ENCODE results near the gene STPG1.

STPG1 gene

DNA sequence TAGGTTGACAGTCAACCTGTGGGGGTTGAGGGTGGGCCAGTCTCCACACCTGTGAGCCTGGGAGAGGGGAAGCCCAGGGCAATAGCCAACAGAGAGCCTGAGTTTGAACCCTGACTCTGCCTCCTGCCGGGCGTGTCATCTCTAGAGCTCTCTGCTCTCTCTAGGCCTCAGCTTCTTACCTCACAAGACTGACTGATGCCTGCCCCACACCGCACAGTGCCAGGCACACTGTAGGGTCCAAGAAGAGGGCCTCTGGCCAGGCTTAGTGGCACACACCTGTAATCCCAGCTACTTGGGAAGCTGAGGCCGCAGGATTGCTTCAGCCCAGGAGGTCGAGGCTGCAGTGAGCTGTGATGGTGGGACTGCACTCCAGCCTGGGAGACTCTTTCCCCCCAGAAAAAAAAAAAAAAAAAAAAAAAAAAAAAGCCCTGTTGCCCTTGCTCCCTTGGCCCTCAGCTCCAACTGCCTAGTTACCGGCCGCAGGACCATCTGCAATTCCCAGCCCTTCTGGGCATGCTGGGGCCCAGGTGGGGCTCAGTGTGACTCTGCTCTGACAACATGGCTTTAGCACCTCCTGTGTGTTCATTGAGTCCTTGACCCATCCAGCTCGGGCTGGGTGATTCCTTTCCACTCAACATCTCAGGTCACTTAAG lies 69.4 kb downstream of the STPG1 start:
- no peak for DNase-seq (ENCODE audit: extremely low read depth in 1 of 2, low read depth in 1 of 2)

DNA sequence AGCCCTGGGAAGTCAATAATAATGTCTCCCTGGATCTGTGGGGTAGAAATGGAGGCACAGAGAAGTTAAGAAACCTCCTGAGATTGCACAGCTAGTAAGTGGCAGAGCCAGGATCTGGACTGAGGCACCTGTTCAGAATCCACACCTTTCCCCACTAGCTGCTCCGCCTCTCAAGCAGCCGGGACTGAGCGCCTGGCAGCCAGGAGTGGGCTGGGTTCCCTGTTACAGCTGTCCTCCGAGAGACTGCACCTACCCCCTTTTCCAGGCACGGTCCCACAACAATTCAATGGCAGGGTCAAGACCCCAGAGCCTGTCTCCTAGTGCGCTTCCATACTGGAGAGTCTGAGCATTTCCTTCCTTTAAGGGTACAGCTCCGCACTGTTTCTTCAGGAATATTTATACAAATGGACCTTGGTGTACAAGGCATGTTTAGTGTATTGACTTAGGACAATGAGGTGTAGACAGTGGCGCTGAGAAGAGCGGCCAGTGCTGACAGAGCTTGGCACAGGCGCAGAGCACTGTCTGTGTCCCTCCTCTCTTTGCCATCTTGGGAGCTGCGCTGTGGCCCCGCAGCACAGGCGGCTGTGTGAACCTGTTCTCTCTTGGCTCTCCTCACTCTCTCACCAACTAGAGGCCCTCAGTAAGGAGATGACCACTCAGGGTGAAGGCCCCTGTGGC lies 70.0 kb downstream of the STPG1 start:
- DNase-seq (ENCODE audit: extremely low read depth in 1 of 2, low read depth in 1 of 2), result no peak

DNA sequence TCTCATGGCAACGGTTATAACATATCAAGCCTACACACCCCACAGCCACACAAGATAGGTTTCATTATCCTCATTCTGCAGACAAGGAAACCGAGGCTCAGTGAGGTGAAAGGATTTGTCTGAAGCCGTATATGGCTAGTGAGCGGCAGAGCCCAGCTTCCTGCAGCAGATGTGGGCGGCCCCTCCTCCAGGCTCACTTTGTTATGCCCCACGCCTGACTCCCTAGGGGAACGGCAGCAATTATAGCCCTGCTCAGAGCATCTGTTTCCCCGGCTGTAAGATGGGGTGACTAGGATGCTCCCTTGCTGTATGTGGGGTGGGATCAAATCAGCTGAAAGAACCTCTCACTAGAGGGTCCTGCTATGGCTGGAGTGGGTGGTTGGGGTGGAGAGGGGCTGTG lies 72.3 kb downstream of the STPG1 start:
- DNase-seq (ENCODE audit: extremely low read depth in 1 of 2, low read depth in 1 of 2), result no peak

DNA sequence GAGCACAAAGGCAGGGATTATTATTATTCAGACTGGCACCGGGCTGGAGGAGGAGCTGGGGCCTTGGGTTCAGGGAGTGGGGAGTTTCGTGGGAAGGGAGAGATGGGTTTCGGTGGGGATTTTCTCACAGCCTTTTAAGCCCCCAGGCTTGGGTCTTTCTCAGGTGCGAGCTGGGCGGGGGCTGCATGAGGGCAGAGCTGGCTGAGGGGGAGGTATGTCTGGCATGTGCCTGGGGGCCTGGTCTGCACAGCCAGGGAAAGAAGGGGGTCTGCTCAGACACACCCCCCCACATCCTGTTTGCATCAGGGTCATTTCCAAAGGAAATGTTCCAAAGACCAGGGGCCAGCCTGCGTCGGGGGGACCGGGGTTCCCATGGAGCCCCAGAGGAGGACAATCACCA lies 72.8 kb downstream of the STPG1 start:
- no peak for DNase-seq (ENCODE audit: extremely low read depth in 1 of 2, low read depth in 1 of 2)

DNA sequence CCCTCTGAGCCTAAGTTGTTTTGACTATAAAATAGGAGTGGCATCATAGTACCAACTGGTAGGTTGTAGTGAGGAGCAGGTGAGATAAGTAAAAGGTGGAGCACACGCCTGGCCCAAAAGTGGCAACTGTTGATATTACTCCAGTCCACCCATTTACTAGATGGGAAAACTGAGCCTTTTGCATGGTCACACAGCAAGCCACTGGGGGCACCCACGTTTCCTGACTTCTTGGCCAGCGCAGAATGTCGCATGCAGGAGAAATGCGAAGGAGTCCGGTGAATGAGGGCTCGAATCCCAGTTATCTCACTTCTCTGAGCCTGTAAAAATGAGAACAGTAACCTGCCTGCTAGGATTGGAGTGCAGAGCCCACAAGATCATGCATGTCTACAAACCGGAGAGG lies 73.6 kb downstream of the STPG1 start:
- no peak for DNase-seq (ENCODE audit: extremely low read depth in 1 of 2, low read depth in 1 of 2)

DNA sequence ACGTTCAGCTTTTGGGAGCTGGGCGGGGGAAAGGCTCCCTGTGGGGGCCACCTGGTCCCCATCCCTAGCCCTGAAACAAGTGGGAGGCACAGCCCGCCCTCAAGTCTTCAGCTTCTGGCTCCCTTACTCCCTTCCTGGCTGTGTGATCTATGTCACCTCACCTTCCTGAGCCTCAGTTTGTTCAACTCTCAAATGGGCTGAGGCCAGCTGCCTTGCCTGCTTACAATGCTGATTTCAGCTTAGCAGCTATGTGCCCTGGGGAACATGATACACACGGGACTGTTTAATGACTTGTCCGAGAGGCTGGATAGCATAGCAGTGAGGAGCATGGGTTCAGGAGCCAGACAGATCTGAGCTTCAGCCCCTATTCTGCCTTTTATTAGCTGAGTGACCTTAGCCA lies 75.1 kb downstream of the STPG1 start:
- no peak for DNase-seq (ENCODE audit: extremely low read depth in 1 of 2, low read depth in 1 of 2)

DNA sequence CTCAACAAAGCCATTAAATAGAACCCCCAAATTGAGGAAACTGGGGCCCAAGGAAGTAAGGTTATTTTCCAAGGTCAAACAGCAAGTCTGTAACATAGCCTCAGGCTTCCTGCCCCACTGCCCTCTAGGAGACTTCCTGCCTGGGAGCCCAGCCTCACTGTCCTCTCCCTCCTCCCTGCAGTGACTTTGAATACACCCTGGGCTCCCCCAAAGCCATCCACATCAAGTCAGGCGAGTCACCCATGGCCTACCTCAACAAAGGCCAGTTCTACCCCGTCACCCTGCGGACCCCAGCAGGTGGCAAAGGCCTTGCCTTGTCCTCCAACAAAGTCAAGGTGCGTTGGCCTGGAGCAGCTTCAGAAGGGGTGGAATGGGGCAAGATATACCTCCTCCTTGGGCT lies 76.1 kb downstream of the STPG1 start:
- no peak for DNase-seq (ENCODE audit: extremely low read depth in 1 of 2, low read depth in 1 of 2)

DNA sequence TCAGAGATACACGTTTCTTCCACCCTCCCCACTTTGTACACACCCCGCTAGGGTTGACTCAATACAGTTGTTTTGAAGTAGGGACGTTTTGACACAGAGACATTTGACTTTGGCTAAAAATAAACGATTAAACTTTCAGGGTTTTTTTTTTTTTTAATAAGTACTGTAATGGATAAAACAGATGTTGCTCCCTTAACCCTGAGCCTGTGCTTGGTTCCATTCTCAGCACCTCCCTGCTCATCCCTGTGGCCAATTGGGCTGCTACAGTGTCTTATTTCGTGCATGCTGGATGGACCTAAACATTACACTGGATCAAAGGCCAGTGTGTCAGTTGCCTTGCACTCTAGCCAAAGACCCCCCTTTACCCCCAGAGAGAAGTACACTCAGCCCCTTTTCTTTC lies 77.5 kb downstream of the STPG1 start:
- no peak for DNase-seq (ENCODE audit: extremely low read depth in 1 of 2, low read depth in 1 of 2)

DNA sequence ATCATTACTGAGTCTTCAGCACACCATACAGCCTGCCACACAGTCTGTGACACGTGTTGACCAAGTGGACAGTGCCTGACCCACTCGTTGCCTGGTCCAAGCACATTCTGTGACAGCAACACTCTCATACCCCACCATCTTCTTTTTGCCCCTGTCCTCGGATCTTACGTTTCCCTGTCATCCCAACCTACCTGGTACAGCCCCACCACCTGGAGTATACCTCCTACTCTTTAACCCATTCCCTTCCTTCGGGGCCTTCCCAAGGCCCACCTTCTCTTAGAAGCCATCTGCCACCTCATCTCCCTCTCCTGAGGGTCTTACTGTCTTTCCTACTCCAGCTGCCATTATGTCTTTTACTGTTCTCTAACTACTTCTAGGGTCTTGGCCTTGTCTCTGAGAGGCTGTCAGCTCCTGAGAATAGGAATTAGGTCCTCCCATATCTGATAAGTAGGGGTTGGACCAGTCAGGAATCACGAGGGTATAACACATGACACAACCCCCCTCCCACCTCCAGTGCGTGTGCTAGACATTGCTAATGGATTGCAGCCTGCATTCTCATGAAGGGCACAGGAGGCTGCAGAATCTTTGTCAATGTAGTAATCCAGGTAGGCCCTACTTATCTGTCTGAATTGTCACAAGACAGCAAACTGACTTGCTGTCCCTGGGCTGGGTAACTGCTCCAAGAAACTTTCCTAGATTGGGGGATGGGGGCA lies 81.5 kb downstream of the STPG1 start:
- DNase-seq (ENCODE audit: extremely low read depth in 1 of 2, low read depth in 1 of 2), result no peak

DNA sequence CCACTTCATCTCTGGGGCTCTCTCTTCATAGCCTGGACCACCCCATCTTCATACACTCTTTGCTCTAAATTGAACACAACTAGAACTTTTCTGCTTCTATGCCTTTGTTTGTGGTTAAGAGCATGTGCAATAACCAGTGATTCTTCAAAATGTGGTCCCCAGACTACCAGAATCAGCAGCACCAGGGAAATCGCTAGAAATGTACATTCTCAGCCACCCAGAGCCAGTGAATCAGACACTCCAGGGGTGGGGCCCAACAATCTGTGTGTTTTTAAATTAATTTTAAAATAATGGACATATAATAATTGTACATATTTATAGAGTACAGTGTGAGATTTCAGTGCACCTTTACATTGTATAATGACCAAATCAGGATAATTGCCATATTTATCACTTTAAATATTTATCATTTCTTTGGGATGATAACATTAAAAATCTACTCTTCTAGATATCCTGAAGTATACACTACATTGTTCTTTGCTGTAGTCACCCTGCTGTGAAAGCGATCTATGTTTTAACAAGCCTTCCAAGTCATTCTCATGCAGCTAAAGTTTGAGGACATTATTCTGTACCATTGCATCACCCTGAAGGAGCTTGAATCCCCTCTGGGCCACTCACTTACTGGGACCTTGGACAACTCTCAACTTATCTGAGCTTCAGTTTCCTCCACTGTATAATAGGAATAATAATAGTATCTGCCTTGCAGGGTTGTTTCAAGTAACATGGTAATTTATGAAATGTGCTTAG lies 83.6 kb downstream of the STPG1 start:
- no peak for DNase-seq (ENCODE audit: extremely low read depth in 1 of 2, low read depth in 1 of 2)

DNA sequence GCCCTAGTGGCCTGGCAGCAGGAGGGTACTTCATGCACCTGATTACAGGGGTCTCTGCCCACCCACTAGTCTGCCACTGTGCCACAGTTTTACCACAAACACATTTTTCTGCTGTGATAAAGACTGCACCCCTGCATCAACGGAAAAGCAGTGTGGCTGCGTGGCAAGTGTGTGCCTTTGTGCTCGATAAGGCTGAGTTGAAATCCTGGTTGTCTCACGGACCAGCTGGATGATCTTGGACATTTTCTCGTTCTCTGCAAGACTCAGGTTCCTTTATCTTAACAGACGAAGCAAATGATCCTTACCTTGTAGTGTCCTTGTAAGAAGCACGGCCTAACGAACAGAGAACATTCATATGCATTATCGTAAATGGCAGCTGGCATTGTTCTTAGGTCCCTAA lies 84.3 kb downstream of the STPG1 start:
- DNase-seq (ENCODE audit: extremely low read depth in 1 of 2, low read depth in 1 of 2), result no peak

DNA sequence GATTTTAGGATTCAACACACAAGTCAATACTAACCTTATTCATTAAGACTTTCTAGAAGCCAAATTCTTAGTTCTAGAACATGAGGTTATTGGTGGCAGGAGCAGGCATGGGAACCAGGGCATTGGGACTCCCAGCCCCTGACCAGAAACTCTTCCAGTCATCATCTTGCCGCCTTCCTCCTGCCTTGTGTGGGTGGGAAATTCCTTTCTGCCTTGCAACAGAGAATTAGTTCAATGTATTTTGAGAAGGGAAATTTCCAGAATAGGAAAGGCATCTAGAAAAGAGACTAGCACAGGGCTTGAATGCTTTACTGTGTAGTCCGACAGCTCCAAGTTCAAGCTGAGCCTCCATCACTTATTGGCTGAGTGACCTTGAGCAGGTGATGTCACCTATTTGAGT lies 85.7 kb downstream of the STPG1 start:
- DNase-seq (ENCODE audit: extremely low read depth in 1 of 2, low read depth in 1 of 2), result no peak

DNA sequence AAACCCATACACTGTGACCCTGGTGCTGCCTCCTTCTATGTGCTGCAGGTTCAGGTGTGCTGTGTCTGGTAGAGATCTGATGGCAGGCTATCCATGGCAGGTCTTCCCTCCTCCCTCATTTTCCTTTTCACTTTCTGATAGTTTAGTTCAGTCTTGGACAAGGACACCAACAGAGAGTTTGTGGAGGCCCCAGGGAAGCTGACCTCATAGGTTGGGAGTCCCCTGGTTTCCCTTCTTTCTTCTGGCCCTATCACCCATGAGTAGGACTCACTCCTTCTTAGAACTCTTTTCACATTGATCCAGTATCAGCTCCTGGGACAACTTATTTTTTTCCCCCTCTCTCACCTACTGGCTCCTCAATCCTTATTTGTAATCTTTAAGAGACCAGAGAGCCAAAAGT lies 86.1 kb downstream of the STPG1 start:
- DNase-seq (ENCODE audit: extremely low read depth in 1 of 2, low read depth in 1 of 2), result no peak

DNA sequence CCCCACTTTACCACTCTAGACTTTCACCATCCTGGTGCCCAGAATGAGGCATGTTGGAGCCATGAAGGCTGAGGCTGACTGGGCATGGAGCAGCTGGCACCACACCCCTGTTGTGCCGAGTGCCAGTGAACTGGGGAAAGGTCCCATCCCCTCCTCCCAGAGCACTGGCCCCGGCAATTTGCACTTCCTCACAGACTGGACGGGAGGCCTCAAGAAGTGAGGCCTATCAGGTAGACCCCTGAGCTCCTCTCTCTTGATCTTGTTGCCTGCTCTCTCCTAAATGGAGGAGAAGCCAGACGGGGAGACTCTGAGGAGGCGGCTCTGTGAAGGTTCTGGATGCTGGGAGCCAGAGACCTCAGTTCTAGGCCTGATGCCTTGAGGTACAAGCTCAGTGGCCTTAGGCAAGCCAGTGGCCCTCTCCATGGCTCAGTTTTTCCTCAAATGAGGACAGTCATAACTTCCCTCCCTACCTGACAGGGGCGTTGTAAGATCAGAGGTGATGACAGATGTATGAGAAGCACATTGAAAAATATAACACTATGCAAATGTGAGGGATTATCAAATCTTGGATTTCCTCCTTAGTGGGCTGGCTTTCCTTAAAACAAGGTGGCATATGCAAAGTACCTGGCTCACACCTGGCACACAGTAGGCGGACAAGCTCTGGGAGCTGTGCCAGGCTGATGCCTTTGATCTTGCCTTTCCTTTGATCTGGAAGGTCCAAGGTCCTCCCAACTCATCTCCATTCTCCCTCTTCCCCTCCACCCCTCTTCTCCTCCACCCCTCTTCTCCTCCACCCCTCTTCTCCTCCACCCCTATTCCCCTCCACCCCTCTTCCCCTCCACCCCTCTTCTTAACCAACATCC lies 87.8 kb downstream of the STPG1 start:
- DNase-seq (ENCODE audit: extremely low read depth in 1 of 2, low read depth in 1 of 2), result no peak

DNA sequence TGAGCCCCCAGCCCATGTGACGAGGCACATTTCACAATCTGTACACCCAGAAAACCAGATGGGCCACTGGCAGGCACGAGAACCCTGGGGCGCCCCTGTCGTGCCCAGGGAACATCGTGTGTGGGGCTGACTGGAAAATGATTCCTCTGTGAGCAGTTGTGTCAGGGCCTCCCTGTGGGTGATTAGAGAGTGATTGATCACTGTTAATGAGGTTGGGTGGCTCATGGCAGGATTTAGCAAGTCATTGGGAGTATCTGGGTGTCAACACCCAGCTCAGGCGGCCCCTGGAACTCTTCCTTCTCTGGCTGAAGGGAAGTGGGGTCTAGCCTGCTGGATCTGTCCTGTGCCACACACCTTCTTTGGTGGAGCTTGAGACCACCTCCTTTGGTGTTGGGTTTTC lies 88.7 kb downstream of the STPG1 start:
- DNase-seq (ENCODE audit: extremely low read depth in 1 of 2, low read depth in 1 of 2), result no peak

DNA sequence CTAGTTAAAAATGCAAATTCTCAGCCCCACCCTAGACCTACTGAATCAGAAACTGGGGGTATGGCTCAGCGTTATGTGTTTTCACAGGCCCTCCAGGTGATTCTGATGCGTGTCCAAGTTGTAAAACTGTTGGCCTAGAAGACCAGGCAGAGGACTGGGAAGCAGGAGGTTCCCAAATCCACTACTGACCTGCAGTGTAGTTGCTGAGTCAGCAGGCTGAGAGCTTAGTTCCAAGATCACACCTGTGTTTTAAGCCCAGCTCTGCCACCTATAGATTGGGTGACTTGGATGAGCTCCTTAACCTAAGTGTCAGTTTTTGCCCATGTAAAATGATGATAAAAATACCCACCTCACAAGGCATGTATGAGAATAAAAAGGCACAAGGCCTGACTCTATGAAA lies 90.3 kb downstream of the STPG1 start:
- no peak for DNase-seq (ENCODE audit: extremely low read depth in 1 of 2, low read depth in 1 of 2)

DNA sequence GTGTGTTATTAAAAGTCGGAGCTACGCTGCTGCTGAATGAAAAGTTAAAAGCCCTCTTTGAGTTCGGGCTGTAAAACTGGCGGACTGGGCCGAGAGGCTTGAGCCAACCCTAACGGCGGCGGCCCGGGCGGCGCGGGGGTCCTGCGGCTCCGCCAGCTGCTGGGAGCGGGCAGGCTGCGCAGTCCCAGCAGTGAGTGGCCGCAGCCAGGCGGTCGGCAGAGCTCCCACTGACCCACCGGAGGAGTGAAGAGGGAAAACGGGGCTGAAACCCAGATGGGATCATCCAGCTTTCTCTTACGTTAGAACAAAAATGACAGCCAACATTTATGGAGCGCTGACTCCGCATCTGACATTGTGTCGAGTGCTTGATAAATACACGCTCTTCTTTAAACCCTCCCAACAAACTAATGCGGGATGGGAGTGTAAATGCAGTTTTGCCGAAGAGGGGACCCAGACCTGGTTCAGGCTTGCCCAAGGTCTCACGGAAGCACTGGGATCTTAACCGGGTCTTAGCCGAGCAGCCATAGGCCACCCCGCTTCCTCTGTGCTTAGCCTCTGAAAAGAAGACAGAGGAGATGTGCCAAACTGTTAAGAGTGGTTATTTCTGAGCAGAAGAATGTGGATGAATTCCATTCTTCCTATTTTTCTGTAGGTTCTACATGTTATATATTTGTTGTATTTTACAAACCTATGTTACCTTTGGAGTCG lies 91.0 kb downstream of the STPG1 start:
- DNase-seq (ENCODE audit: extremely low read depth in 1 of 2, low read depth in 1 of 2), result no peak

DNA sequence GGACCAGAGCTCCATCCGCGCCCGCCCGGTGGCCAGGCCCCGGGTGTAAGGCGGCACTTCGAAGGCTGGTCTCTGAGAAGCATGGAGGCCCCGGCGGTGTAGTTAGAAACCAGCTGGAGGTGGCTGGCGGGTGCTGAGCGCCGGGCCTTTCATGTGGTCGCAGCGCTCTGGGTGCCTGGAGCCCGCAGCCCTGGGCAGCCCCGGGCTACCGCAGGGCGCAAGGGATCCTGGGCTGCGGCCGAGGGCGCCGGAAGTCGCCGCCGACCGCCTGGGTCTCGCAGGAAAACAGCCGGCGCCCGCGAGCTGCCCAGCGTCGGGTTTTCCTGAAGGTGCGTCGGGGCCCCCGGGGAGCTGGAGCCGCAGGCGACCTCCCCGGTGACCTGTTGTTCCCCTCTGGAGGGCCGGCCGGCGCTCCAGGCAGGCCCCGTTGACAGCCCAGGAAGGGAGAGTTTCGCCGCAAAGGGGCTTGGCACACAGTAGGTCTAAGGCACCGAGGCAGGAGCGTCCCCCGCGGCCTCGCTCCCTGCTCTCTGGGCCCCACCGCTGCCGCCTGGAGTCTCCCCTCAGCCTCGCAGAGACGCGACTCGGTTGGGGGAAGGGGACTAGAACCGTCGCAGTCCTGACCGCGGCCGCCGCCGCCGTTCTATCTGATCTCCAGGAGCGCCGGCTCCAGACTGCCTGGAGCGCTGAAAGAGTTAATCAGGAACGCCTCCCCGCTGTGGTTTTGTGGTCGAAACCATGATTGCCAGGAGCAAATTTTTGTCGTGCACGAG lies 91.7 kb downstream of the STPG1 start:
- peak; percentile 14 to 27 for DNase-seq (ENCODE audit: extremely low read depth in 1 of 2, low read depth in 1 of 2)

DNA sequence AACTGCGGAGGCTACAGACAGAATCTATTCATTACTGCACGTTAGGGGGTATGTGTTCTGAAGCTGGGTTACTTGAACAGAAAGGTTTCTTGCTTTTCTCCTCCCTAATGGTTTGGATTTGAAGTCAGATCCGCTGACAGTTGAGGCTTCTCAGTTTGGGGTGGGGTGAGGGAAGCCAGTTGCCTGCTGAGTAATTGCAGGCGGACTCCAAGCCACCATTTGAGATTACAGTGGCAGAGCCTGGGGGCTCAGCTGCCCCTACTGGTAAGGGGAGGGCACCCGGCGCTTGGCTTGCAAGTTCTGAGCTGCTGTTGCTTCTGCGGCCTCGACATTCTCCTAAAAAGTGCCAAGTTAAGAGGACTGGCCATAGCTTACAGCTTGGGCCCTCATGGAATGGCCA lies 92.5 kb downstream of the STPG1 start:
- DNase-seq (ENCODE audit: extremely low read depth in 1 of 2, low read depth in 1 of 2), result no peak
